ENCODE results near the gene TASP1. TPM values are rescaled to one million over a fixed set of nuclear protein-coding genes. Genes with fewer than 3 reads are reported as not detected.

Gene TASP1
- total RNA-seq, 3 donors from 2014 or later (not counting 1 experiment from before 2014, with no cell fraction given) = 15.5 to 22.3 (median 16.3) TPM

GRCh38 chr20:13493143-13493542, 145.6 kb downstream of the TASP1 start:
- no peaks in the 10 kb centered on the region for H3K27me3 Mint-ChIP-seq (ENCODE audit: low read depth in 2 of 2)
- intact Hi-C loops (cut with micrococcal nuclease) = no loop called here
- Histone ChIP-seq H3K4me1 (ENCODE audit: control insufficient read depth, insufficient read depth, low read length) (no peaks in the 10 kb centered on the region), H3K4me3 (ENCODE audit: low read length) (no peak overlapping the region), H3K27ac (ENCODE audit: low read length) (no peak overlapping the region), H3K36me3 (ENCODE audit: control insufficient read depth, insufficient read depth, low read length) (no peaks in the 10 kb centered on the region), H3K9me3 (ENCODE audit: control insufficient read depth, insufficient read depth, low read length) (peaks cover under 1% of the 10 kb centered on the region), H3K27me3 (ENCODE audit: control insufficient read depth, insufficient read depth, low read length) (no peaks in the 10 kb centered on the region)
- H3K9me3 Mint-ChIP-seq = peaks cover 0 to 11% of the 10 kb centered on the region in 2 donors
- ATAC-seq (no peak), DNase-seq (no peak)
- peaks cover 0 to 8% of the 10 kb centered on the region in 2 donors for H3K4me1 Mint-ChIP-seq
- no CpG with 5 or more reads among the region's 2 CpGs for WGBS (ENCODE audit: insufficient coverage)
- TF ChIP-seq, protein P1, sequence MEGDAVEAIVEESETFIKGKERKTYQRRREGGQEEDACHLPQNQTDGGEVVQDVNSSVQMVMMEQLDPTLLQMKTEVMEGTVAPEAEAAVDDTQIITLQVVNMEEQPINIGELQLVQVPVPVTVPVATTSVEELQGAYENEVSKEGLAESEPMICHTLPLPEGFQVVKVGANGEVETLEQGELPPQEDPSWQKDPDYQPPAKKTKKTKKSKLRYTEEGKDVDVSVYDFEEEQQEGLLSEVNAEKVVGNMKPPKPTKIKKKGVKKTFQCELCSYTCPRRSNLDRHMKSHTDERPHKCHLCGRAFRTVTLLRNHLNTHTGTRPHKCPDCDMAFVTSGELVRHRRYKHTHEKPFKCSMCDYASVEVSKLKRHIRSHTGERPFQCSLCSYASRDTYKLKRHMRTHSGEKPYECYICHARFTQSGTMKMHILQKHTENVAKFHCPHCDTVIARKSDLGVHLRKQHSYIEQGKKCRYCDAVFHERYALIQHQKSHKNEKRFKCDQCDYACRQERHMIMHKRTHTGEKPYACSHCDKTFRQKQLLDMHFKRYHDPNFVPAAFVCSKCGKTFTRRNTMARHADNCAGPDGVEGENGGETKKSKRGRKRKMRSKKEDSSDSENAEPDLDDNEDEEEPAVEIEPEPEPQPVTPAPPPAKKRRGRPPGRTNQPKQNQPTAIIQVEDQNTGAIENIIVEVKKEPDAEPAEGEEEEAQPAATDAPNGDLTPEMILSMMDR (IDR thresholded peaks at IDR 0.05) = no peak
- H3K36me3 Mint-ChIP-seq = peaks cover 8% of the 10 kb centered on the region
- no peak overlapping the region for H3K27ac Mint-ChIP-seq
- no peak overlapping the region for H3K4me3 Mint-ChIP-seq

DNA sequence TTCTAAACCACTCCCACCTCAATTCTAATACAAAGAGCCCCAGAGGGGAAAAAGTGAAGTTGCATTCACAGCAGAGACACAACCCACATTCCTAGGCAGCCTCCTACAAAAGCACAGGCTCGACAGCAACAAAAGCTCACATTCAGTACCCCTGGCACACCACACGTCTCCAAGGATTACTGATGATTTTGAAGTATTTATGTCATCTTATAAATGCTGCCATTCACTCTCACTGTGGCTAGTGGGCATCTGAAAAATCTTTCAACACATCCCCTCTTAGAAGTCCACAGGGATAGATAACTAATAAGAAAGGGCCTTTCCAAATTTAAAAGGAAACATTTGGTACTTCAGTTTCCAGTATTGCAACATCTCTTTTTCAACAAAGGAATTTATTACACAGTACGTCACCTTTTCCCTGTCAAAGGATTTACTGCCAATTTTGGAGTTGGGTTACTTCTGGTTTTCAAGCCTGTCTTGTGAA, 146.7 kb downstream of the TASP1 start:
- no peak for DNase-seq
- no peaks in the 10 kb centered on the region for H3K36me3 ChIP-seq (ENCODE audit: control insufficient read depth, insufficient read depth, low read length)
- TF ChIP-seq, protein P1 (IDR thresholded peaks at IDR 0.05) = no peak
- peaks cover 0 to 5% of the 10 kb centered on the region in 2 donors for H3K4me1 Mint-ChIP-seq
- 92% methylated on average over 2 of the region's 3 CpGs for WGBS (ENCODE audit: insufficient coverage)
- H3K4me3 ChIP-seq (ENCODE audit: low read length) = no peak overlapping the region
- peaks cover 0 to 3% of the 10 kb centered on the region in 2 donors for H3K9me3 Mint-ChIP-seq
- H3K4me3 Mint-ChIP-seq = no peak overlapping the region
- H3K27me3 ChIP-seq (ENCODE audit: control insufficient read depth, insufficient read depth, low read length) = no peaks in the 10 kb centered on the region
- ATAC-seq = no peak
- H3K36me3 Mint-ChIP-seq = peaks cover 5% of the 10 kb centered on the region
- intact Hi-C loops (cut with micrococcal nuclease) = no loop called here
- no peak overlapping the region for H3K27ac ChIP-seq (ENCODE audit: low read length)
- H3K4me1 ChIP-seq (ENCODE audit: control insufficient read depth, insufficient read depth, low read length) = no peaks in the 10 kb centered on the region
- no peaks in the 10 kb centered on the region for H3K27me3 Mint-ChIP-seq (ENCODE audit: low read depth in 2 of 2)
- H3K9me3 ChIP-seq (ENCODE audit: control insufficient read depth, insufficient read depth, low read length) = no peaks in the 10 kb centered on the region
- H3K27ac Mint-ChIP-seq = no peak overlapping the region

GRCh38 chr20:13487202-13487601, 151.5 kb downstream of the TASP1 start:
- TF ChIP-seq, protein P1 (IDR thresholded peaks at IDR 0.05) = no peak
- H3K4me3 Mint-ChIP-seq = no peak overlapping the region
- H3K4me3 ChIP-seq (ENCODE audit: low read length) = no peak overlapping the region
- H3K4me1 ChIP-seq (ENCODE audit: control insufficient read depth, insufficient read depth, low read length) = no peaks in the 10 kb centered on the region
- H3K4me1 Mint-ChIP-seq = peaks cover 12% of the 10 kb centered on the region in 2 donors
- H3K36me3 ChIP-seq (ENCODE audit: control insufficient read depth, insufficient read depth, low read length) = peaks cover 9% of the 10 kb centered on the region
- H3K9me3 Mint-ChIP-seq = no peaks in the 10 kb centered on the region
- H3K9me3 ChIP-seq (ENCODE audit: control insufficient read depth, insufficient read depth, low read length) = no peaks in the 10 kb centered on the region
- no peak for DNase-seq
- no peaks in the 10 kb centered on the region for H3K27me3 Mint-ChIP-seq (ENCODE audit: low read depth in 2 of 2)
- H3K27ac Mint-ChIP-seq = no peak overlapping the region
- 94% methylated on average over 3 of the region's 3 CpGs for WGBS (ENCODE audit: insufficient coverage)
- peaks cover 6% of the 10 kb centered on the region for H3K36me3 Mint-ChIP-seq
- intact Hi-C loops (cut with micrococcal nuclease) = no loop called here
- H3K27me3 ChIP-seq (ENCODE audit: control insufficient read depth, insufficient read depth, low read length) = no peaks in the 10 kb centered on the region
- no peak overlapping the region for H3K27ac ChIP-seq (ENCODE audit: low read length)
- ATAC-seq = no peak

DNA sequence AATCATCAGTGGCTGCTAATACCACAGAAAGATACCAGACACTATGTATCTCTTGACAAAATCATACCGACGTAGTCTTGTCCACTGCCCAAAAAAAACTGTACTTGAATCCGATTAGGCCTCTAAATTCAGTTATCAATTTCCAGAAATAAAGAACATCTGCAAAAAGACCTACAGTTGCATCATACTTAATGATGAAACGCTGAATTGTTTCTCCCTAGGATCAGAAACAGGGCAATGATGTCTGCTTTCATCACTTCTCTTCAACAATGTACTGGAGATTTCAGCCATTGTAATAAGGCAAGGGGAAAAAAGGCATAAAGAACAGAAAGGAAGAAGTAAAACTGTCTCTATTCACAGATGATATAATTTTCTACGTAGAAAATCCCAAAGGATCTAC, 152.0 kb downstream of the TASP1 start:
- Mint-ChIP-seq H3K36me3 (peaks cover 11% of the 10 kb centered on the region), H3K27ac (no peak overlapping the region), H3K4me1 (peaks cover 12% of the 10 kb centered on the region in 2 donors), H3K27me3 (ENCODE audit: low read depth in 2 of 2) (no peaks in the 10 kb centered on the region), H3K4me3 (no peak overlapping the region), H3K9me3 (peaks cover 0 to 2% of the 10 kb centered on the region in 2 donors)
- TF ChIP-seq, protein P1 (IDR thresholded peaks at IDR 0.05) = no peak
- no peaks in the 10 kb centered on the region for H3K27me3 ChIP-seq (ENCODE audit: control insufficient read depth, insufficient read depth, low read length)
- 90% methylated on average over 4 of the region's 5 CpGs for WGBS (ENCODE audit: insufficient coverage)
- no peak for DNase-seq
- no peaks in the 10 kb centered on the region for H3K9me3 ChIP-seq (ENCODE audit: control insufficient read depth, insufficient read depth, low read length)
- H3K36me3 ChIP-seq (ENCODE audit: control insufficient read depth, insufficient read depth, low read length) = peaks cover 11% of the 10 kb centered on the region
- no peak overlapping the region for H3K27ac ChIP-seq (ENCODE audit: low read length)
- H3K4me1 ChIP-seq (ENCODE audit: control insufficient read depth, insufficient read depth, low read length) = no peaks in the 10 kb centered on the region
- intact Hi-C loops (cut with micrococcal nuclease) = no loop called here
- ATAC-seq = no peak
- H3K4me3 ChIP-seq (ENCODE audit: low read length) = no peak overlapping the region

Measured in natural killer cell (primary cell).